HPDE6-E6E7 (cell line): ENCODE data around the gene KRTAP4-8.
"Not testable (repeated sequence)": the region's sequence is repeated elsewhere in the genome, so short reads cannot be mapped to it uniquely, and the experiment has no call there.

Experiments
- DNase-seq: peaks from one replicate; pipeline ENCODE4 v3.0.0; 2011; ENCODE audit warnings: missing footprints; ENCODE audit errors: extremely low spot score

The KRTAP4-8 gene

GRCh38 chr17:41098042-41098441 is at the start of gene KRTAP4-8:
TSS of gene KRTAP4-8 (minus strand) at chr17:41098142. CDS start at chr17:41098084, 58 bp downstream.
- DNase-seq = no peak

DNA sequence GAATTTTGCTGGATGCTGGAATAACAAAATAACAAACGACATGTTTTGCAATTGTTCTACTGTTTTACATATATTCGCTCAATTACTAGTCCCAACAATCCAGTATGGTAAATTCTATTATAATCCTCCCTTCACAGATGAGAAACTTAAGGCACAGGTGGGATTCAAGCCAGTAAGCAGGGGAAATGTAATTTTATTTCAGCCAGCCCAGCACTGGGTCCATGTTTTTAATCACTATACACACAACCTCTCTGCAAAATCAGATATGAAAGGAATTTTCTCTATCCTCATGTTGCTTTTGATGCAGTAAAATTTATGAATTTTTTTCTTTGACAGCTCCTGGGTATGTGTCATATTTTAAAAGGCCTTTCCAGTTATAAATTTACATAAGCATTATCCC is 47.3 kb upstream of the KRTAP4-8 start:
- DNase-seq = no peak

DNA sequence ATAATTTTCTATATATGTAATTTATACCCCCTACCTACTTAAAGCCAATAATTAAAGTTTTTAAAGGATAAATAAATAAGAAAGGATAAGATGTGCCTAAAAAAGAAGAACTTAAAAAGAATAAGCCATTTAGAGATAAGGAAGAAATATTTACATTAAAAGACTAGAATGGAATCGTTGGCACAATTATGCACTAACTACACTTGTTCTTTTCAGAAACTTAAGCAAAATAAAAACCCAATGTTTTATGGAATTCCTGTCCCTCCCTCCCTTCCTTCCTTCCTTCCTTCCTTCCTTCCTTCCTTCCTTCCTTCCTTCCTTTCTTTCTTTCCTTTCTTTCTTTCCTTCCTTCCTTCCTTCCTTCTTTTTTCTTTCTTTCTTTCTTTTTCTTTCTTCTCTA is 46.9 kb upstream of the KRTAP4-8 start:
- no peak for DNase-seq

- DNase-seq = no peak
Observed at GRCh38 chr17:41141361-41141760, 43.4 kb upstream of the KRTAP4-8 start.

DNA sequence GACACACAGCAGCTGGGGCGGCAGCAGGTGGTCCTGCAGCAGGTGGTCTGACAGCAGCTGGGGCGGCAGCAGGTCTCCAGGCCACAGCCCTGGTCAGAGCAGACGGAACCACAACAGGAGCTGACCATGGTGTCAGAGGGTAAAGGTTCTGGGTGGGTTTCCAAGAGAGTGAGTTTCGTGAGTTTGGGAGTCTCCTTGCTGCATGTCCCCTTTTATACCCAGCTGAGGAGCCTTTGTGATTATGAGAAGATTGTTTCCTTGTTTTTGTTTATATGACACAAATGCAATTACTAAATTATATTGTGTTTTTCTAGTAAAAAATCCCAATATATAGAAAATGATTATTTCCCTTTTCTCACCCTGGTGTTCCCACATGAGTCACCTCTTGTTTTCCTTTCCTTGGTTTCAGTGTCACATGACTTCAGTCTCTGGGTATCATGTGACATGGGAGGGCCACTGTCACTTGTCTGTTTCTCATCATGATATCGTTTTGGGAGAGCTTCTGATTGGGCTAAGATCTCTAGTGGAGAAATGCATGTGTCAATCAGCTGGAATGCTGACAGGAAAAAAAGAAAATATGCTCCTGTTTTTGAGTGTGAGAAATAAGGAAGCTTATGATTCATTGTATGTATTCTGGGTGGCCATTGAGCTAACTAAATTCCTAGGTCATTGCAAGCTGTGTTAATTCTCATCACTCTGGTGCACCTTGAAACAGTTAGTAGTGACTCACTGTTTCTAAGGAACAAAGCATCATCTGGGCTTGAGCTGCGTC is 42.6 kb upstream of the KRTAP4-8 start, which contains the start of gene KRTAP4-6:
Gene KRTAP4-6, minus strand, starts transcription at position 185 of the 772 bp plus-strand sequence. Its CDS starts 57 bp downstream, at position 128.
- peak; percentile 91 for DNase-seq

GRCh38 chr17:41139865-41140264 is 41.9 kb upstream of the KRTAP4-8 start:
- DNase-seq = not testable (repeated sequence)

- no peak for DNase-seq
Observed at GRCh38 chr17:41133880-41134735, 36.2 kb upstream of the KRTAP4-8 start.

GRCh38 chr17:41131979-41132378 is 34.0 kb upstream of the KRTAP4-8 start:
- peak; percentile 79 for DNase-seq

DNA sequence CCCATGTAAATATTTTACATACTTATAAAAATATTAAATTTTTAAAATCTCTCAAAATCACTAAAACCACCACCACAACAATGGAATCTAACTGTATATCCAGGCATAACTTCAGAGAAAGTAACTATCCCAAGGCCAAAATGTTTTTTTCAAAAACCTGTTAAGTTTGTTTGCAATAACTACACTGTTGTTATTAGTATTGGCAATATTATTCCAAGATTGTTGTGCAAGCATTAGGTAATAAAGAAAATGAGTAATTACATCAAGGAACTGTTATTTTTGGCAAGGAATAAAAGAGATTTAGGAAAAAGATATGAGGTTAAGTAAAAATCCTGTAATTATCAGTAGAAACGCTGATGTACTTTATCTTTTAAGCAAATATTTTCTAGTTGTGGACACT is 29.4 kb upstream of the KRTAP4-8 start:
- DNase-seq = no peak

DNA sequence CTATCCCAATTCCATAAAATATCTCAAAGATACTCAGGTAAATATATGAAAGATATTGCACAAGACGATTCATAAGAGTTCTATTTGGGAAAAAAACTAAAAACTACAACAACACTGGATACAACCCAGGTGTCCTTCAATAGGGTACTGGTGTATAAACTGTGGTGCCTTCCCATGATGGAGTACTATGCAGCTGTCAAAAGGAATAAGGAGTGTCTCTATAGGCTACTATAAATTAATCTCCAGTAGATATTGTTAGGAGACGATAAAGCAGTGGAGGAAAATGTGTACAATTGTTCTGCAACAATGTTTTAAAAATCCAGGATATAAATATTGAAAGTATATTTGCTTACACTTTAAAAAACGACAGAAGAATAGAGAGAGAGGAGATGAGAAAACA is 28.5 kb upstream of the KRTAP4-8 start:
- DNase-seq = no peak

DNA sequence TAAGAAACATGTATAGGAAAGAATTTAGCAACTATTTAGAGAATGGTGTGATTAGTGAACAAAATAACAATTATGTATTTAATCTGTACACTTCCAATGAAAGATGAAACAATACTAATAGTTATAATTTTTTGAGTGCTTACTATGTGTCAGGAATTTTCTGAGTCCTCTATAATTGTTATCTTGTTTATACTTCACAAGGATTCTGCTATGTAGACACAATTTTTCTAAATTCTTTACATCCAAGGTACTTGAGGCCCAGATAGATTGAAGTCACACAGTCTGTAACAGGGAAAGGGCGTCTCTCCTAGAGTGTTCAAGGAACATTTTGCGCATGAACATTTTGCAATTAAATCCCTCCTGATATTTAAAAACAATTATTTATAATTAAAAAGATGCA is 27.1 kb upstream of the KRTAP4-8 start:
- DNase-seq = no peak

DNA sequence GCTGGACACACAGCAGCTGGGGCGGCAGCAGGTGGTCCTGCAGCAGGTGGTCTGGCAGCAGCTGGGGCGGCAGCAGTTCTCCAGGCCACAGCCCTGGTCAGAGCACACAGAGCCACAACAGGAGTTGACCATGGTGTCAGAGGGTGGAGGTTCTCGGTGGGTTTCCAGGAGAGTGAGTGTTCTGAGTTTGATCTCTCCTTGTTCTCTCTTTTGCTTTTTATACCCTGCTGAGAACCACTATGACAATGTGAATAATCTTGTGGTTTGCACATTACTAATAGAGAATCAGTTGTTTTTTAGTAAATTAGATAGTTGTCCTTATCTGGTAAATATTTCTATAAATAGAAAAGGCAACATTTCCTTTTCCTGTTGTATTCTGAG is 26.0 kb upstream of the KRTAP4-8 start, which contains the start of gene KRTAP4-12:
Gene KRTAP4-12, minus strand, starts transcription at position 192 of the 381 bp plus-strand sequence. Its CDS starts 60 bp downstream, at position 132.
- not testable (repeated sequence) for DNase-seq

GRCh38 chr17:41123292-41123990 is 25.5 kb upstream of the KRTAP4-8 start:
- DNase-seq = not testable (repeated sequence)

GRCh38 chr17:41121742-41122141 is 23.8 kb upstream of the KRTAP4-8 start:
- DNase-seq = no peak

DNA sequence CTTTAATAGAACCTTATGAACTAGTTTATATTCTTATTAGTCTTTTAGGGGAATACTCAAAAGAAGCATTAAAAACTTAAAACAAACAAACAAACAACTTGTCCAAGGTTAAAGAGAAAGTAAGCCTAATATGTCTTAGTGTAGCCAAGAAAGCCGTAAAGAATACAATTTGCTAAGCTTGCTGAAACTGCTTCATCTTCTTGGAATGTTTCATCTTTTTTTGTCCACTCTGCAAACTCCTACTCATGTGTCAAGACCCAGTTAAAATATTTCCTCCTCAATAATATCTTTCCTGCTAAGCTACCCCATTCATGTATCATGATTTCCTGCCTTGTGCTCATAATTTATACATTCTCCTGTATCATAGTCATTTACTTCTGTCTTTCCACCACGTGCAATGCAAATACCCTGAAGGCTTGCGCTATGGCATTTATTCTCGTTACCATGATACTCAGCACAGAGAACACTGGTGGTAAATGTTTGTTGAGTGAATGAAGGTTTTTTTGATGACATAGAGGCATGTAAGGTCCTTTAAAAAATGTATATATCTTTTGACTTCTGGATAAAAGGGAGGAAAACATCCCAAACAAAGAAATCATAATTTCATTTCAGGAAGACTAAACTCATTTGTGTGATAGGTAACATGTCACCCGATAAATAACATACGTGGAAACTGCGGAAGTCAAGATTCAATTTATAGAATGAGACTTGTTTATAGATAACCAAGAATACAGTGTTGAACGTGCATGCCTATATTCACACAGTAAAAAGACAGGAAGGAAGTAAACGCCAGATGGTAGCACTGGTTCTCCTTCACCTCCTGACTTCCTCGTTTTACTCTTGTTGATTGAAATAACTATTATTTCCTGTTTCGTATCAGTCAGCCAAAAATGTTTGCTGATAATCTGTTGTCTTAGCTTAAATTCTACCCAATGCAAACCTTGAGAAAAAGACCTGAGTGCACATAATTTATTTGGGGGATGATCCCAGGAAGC is 22.1 kb upstream of the KRTAP4-8 start:
- not testable (repeated sequence) for DNase-seq

DNA sequence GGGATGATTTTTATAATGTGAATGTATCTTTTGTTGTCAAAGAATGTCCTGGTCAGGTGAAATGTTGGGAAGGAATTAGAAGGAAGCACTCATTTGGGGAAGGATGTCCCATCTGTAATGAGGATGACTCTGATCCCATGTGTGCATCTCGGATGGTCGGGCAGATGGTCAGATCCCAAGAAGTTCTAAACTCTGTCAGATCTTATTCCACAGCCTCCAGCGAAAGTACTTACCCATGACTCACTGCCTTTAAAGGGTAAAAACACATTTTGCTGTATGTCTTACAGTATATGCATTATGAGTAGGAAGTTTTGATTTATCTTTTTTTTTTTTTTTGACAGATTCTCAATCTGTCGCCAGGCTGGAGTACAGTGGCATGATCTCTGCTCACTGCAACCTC is 20.8 kb upstream of the KRTAP4-8 start:
- DNase-seq = no peak

DNA sequence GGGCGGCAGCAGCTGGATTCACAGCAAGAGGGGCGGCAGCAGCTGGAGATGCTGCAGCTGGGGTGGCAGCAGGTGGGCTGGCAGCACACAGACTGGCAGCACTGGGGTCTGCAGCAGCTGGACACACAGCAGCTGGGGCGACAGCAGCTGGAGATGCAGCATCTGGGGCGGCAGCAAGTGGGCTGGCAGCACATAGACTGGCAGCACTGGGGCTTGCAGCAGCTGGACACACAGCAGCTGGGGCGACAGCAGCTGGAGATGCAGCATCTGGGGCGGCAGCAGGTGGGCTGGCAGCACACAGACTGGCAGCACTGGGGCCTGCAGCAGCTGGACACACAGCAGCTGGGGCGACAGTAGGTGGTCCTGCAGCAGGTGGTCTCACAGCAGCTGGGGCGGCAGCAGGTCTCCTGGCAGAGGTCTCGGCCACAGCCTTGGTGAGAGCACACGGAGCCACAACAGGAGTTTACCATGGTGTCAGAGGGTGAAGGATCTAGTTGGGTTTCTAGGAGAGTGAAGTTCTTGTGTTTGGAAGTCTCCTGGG is 20.0 kb upstream of the KRTAP4-8 start, which contains the start of gene KRTAP4-11:
Gene KRTAP4-11, minus strand, starts transcription at position 528 of the 541 bp plus-strand sequence. Its CDS starts 58 bp downstream, at position 470.
- DNase-seq = not testable (repeated sequence)

GRCh38 chr17:41116297-41116696 is 18.4 kb upstream of the KRTAP4-8 start:
- no peak for DNase-seq

GRCh38 chr17:41111151-41111885 is 13.4 kb upstream of the KRTAP4-8 start:
- no peak for DNase-seq
